GM23338 (cell line): ENCODE measurements around the gene UROS. TPM values are rescaled to one million over a fixed set of nuclear protein-coding genes. Genes with fewer than 3 reads are reported as not detected.
A peak's percentile ranks its signal among the peaks of the same experiment; 100 is the strongest.

ENCODE experiments used
- ATAC-seq: fragments of 200-7000 bp; cut with Tn5 transposase; 3 replicates; pipeline ENCODE4 v1.9.1; 2020
- DNase-seq: peaks from one replicate; pipeline ENCODE4 v3.0.0-alpha.2; 2015; ENCODE audit warnings: low spot score
- H2AFZ ChIP-seq: fragments of 200-600 bp; sonication (generic); 2 replicates; pipeline ENCODE4 v1.8.0; 2016; ENCODE audit warnings: antibody characterized with exemption, mild to moderate bottlenecking, moderate library complexity
- H3F3A ChIP-seq: fragments of 200-600 bp; sonication (generic); replicated peaks from 2 replicates; pipeline ENCODE4 v1.8.0; 2017; ENCODE audit warnings: antibody characterized with exemption, mixed run types, low read depth
- H3K27ac ChIP-seq: fragments of 200-600 bp; sonication (generic); 2 replicates; pipeline ENCODE4 v1.6.1; 2016; ENCODE audit warnings: low read depth
- H3K27me3 ChIP-seq: fragments of 200-600 bp; sonication (generic); 2 replicates; pipeline ENCODE4 v1.8.0; 2016; ENCODE audit warnings: mild to moderate bottlenecking, mixed run types, moderate library complexity; ENCODE audit not compliant: insufficient read depth
- H3K36me3 ChIP-seq: fragments of 200-600 bp; sonication (generic); 2 replicates; pipeline ENCODE4 v1.8.0; 2016; ENCODE audit warnings: mild to moderate bottlenecking; ENCODE audit not compliant: insufficient read depth
- H3K4me1 ChIP-seq: fragments of 200-600 bp; sonication (generic); 2 replicates; pipeline ENCODE4 v1.8.0; 2016; ENCODE audit warnings: mild to moderate bottlenecking, moderate library complexity; ENCODE audit not compliant: insufficient read depth
- H3K4me2 ChIP-seq: fragments of 200-600 bp; sonication (generic); 2 replicates; pipeline ENCODE4 v1.7.1; 2017; ENCODE audit warnings: mixed run types
- H3K4me3 ChIP-seq: fragments of 200-600 bp; sonication (generic); 2 replicates; pipeline ENCODE4 v1.6.1; 2016; ENCODE audit warnings: mixed run types
- H3K79me2 ChIP-seq: fragments of 200-600 bp; sonication (generic); replicated peaks from 2 replicates; pipeline ENCODE4 v1.8.0; 2017; ENCODE audit warnings: mild to moderate bottlenecking; ENCODE audit not compliant: insufficient read depth
- H3K9me2 ChIP-seq: fragments of 200-600 bp; sonication (generic); 2 replicates; pipeline ENCODE4 v1.8.0; 2017; ENCODE audit not compliant: insufficient read depth
- H4K20me1 ChIP-seq: fragments of 200-600 bp; sonication (generic); replicated peaks from 2 replicates; pipeline ENCODE4 v1.8.0; 2017; ENCODE audit warnings: mild to moderate bottlenecking; ENCODE audit not compliant: insufficient read depth
- H3K27ac Mint-ChIP-seq: 2 replicates; pipeline ENCODE4 v1.8.0; 2020; ENCODE audit warnings: inconsistent platforms, mild to moderate bottlenecking, moderate library complexity, mixed read lengths
- H3K27me3 Mint-ChIP-seq: 3 replicates; pipeline ENCODE4 v1.8.0; 2022; ENCODE audit warnings: low read depth, mild to moderate bottlenecking, moderate library complexity, mixed read lengths, inconsistent platforms; ENCODE audit not compliant: insufficient read depth, poor library complexity
- H3K36me3 Mint-ChIP-seq: 3 replicates; pipeline ENCODE4 v1.8.0; 2021; ENCODE audit warnings: low read depth, mild to moderate bottlenecking, inconsistent platforms, moderate library complexity, mixed read lengths
- H3K4me1 Mint-ChIP-seq: 3 replicates; pipeline ENCODE4 v1.8.0; 2020; ENCODE audit warnings: mild to moderate bottlenecking, inconsistent platforms, mixed read lengths
- H3K4me3 Mint-ChIP-seq: 3 replicates; pipeline ENCODE4 v1.8.0; 2021; ENCODE audit warnings: moderate library complexity, mild to moderate bottlenecking, inconsistent platforms, mixed read lengths
- H3K9me3 Mint-ChIP-seq: 3 replicates; pipeline ENCODE4 v1.8.0; 2020; ENCODE audit warnings: moderate library complexity, mild to moderate bottlenecking, inconsistent platforms, mixed read lengths
- CTCF ChIP-seq, 2 experiments: fragments of 200-600 bp in 1 of 2; sonication (generic) in 1 of 2; conservative IDR thresholded peaks; 2 replicates each; pipeline versions ENCODE4 v1.5.1 to v1.6.1; 2016 to 2017; ENCODE audit warnings: antibody characterized with exemption in 2 of 2, low read depth in 2 of 2, mild to moderate bottlenecking in 2 of 2, moderate library complexity in 1 of 2
- JUNB ChIP-seq: IDR thresholded peaks from one replicate; pipeline ENCODE4 v1.6.1; 2016; ENCODE audit warnings: antibody characterized with exemption; ENCODE audit not compliant: unreplicated experiment
- NANOG ChIP-seq: IDR thresholded peaks from 2 replicates; pipeline ENCODE4 v1.6.1; 2016; ENCODE audit warnings: antibody characterized with exemption, borderline replicate concordance
- STAT1 ChIP-seq: IDR thresholded peaks from one replicate; pipeline ENCODE4 v1.6.1; 2016; ENCODE audit warnings: antibody characterized with exemption; ENCODE audit not compliant: unreplicated experiment
- ZNF114 ChIP-seq: fragments of 250-450 bp; sonication (Bioruptor Pico); IDR thresholded peaks from 2 replicates; pipeline ENCODE4 v1.5.0; 2020; ENCODE audit warnings: mild to moderate bottlenecking, moderate library complexity
- ZNF331 ChIP-seq: fragments of 250-450 bp; sonication (Bioruptor Pico); IDR thresholded peaks from 2 replicates; pipeline ENCODE4 v1.5.0; 2020; ENCODE audit warnings: low read depth, mild to moderate bottlenecking, moderate library complexity
- ZNF462 ChIP-seq: fragments of 250-450 bp; sonication (Bioruptor Pico); IDR thresholded peaks from 2 replicates; pipeline ENCODE4 v1.5.0; 2020; ENCODE audit warnings: mild to moderate bottlenecking, moderate library complexity
- polyA plus RNA-seq: library from polyadenylated mRNA; unstranded; fragments of >200 nt; fragmentation: Nextera tagmentation; extraction: Ambion mirVana; gene quantifications from 2 replicates; pipeline ENCODE4 v1.2.1, GENCODE V29; 2016
- total RNA-seq: library from RNA; depleted of rRNA; stranded (reverse); fragments of >200 nt; shearing (Covaris generic); gene quantifications from 2 replicates; pipeline ENCODE4 v1.2.3, GENCODE V29; 2014

UROS gene
- total and polyA plus RNA-seq, 2 experiments from 2014 or later, result 41.3 to 43.4 TPM

- no peaks in the 10 kb centered on the region for H3K9me2 ChIP-seq
- Mint-ChIP-seq H3K27me3 (peaks cover 2% of the 10 kb centered on the region), H3K4me3 (0 out of 3 replicates have a peak overlapping the region, but pooled peaks have one; percentile 1), H3K36me3 (peaks cover 55% of the 10 kb centered on the region), H3K27ac (0 out of 2 replicates have a peak overlapping the region, but pooled peaks have one; percentile 76), H3K9me3 (no peaks in the 10 kb centered on the region), H3K4me1 (peaks cover 20% of the 10 kb centered on the region)
- no peaks in the 10 kb centered on the region for H3K79me2 ChIP-seq
- H3F3A ChIP-seq, result no peaks in the 10 kb centered on the region
- H3K27ac ChIP-seq, result peak overlapping the region; percentile 73
- no peaks in the 10 kb centered on the region for H4K20me1 ChIP-seq
- ATAC-seq (peak; percentile 90), DNase-seq (no peak)
- H3K4me1 ChIP-seq, result peaks cover 3% of the 10 kb centered on the region; the same call in 1 of the 2 replicates
- H3K27me3 ChIP-seq, result no peaks in the 10 kb centered on the region
- peaks cover 34% of the 10 kb centered on the region for H3K36me3 ChIP-seq
- no peak overlapping the region for H3K4me2 ChIP-seq
- no peak overlapping the region for H3K4me3 ChIP-seq
- no peak overlapping the region for H2AFZ ChIP-seq
- no peak for TF ChIP-seq NANOG
- no peak for TF ChIP-seq ZNF331 (CRISPR knock-in tag)
- TF ChIP-seq ZNF114 (CRISPR knock-in tag), result no peak
- no peak for TF ChIP-seq ZNF462 (CRISPR knock-in tag)
- no peak for TF ChIP-seq CTCF (conservative IDR thresholded peaks at IDR 0.05; ENCODE audit: low read depth in 2 of 2)
- no peak for TF ChIP-seq STAT1
- no peak for TF ChIP-seq JUNB
Observed at GRCh38 chr10:125761961-125762360, 61.1 kb downstream of the UROS start.
